ENCODE data around the gene SYNGR4. TPM values are rescaled to one million over a fixed set of nuclear protein-coding genes. Genes with fewer than 3 reads are reported as not detected.

Gene SYNGR4
- total RNA-seq, 4 donors from 2014 or later = not detected

DNA sequence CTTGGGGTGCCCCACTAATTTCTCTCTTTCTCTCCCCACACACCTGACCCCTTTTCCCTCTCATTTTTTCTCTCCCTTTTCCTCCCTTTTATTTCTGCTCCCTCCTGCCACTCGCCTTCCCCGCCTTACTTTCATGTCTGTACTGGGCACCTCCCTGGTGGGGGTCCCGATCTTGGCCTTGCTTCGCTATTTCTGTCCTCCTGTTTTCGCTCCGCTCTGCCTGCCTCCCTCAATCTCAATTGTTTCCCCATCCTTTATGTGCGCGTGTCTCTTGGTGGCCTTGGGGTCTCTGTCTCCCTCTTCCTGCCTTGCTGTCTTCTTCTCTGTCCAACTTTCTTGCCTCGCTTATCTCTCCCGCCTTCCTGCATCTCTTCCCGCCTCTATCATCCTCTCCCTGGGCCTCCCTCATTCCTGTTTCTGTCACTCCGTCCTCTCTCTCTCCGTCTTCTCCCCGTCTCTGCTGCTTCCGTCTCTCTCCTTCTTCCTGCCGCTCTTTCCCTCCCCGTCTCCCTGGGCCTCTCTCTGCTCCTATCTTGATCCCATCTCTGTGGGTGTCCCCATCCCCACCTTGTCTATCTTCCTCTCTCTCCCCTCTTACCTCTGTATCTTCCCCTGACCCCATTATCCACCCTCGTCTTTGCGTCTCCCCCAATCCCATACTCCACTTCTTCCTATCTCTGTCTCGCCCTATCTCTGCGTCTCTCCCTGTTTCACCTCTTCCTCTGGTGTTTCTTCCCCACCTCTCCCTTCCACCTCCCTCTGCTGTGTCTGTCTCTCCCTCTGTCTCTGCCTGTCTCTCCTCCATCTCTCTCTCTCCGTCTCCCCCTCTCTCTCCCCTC, 33.3 kb downstream of the SYNGR4 start:
- WGBS = 44% methylated on average over 22 of the region's 22 CpGs
- no peak for TF ChIP-seq POLR2AphosphoS5 (IDR thresholded peaks at IDR 0.05)
- TF ChIP-seq, protein P1, sequence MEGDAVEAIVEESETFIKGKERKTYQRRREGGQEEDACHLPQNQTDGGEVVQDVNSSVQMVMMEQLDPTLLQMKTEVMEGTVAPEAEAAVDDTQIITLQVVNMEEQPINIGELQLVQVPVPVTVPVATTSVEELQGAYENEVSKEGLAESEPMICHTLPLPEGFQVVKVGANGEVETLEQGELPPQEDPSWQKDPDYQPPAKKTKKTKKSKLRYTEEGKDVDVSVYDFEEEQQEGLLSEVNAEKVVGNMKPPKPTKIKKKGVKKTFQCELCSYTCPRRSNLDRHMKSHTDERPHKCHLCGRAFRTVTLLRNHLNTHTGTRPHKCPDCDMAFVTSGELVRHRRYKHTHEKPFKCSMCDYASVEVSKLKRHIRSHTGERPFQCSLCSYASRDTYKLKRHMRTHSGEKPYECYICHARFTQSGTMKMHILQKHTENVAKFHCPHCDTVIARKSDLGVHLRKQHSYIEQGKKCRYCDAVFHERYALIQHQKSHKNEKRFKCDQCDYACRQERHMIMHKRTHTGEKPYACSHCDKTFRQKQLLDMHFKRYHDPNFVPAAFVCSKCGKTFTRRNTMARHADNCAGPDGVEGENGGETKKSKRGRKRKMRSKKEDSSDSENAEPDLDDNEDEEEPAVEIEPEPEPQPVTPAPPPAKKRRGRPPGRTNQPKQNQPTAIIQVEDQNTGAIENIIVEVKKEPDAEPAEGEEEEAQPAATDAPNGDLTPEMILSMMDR (IDR thresholded peaks at IDR 0.05) = no peak
- TF ChIP-seq POLR2A (IDR thresholded peaks at IDR 0.05) = no peak
- TF ChIP-seq EP300 (IDR thresholded peaks at IDR 0.05) = no peak
- Histone ChIP-seq H3K4me1 (peaks cover 59% of the 10 kb centered on the region), H3K27ac (no peak overlapping the region), H3K4me3 (peak overlapping the region; percentile 55), H3K36me3 (no peaks in the 10 kb centered on the region), H3K9me3 (no peaks in the 10 kb centered on the region), H3K27me3 (peaks cover 48% of the 10 kb centered on the region)
- peak in 1 of 2 donors; percentile 71 for DNase-seq (ENCODE audit: low spot score in 2 of 2)

DNA sequence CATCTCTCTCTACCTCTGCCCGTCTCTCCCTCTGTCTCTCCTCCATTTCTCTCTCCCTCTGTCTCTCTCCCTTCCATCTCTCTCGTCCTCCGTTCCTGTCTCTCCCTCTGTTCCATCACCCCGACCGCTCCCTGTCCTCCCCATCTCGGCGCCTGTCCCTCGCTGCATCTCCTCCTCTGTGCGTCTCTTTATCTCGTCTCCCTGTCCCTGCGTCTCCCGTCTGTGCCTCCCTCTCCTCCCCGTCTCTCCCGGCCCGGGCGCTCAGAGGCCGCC, 33.9 kb downstream of the SYNGR4 start:
- Histone ChIP-seq H3K27me3 (peaks cover 46% of the 10 kb centered on the region), H3K9me3 (no peaks in the 10 kb centered on the region), H3K27ac (peak overlapping the region; percentile 50), H3K4me3 (peak overlapping the region; percentile 55), H3K36me3 (no peaks in the 10 kb centered on the region), H3K4me1 (peaks cover 59% of the 10 kb centered on the region)
- no peak for TF ChIP-seq POLR2AphosphoS5 (IDR thresholded peaks at IDR 0.05)
- WGBS = 4% methylated on average over 17 of the region's 17 CpGs
- peak in 1 of 2 donors; percentile 67 for DNase-seq (ENCODE audit: low spot score in 2 of 2)

DNA sequence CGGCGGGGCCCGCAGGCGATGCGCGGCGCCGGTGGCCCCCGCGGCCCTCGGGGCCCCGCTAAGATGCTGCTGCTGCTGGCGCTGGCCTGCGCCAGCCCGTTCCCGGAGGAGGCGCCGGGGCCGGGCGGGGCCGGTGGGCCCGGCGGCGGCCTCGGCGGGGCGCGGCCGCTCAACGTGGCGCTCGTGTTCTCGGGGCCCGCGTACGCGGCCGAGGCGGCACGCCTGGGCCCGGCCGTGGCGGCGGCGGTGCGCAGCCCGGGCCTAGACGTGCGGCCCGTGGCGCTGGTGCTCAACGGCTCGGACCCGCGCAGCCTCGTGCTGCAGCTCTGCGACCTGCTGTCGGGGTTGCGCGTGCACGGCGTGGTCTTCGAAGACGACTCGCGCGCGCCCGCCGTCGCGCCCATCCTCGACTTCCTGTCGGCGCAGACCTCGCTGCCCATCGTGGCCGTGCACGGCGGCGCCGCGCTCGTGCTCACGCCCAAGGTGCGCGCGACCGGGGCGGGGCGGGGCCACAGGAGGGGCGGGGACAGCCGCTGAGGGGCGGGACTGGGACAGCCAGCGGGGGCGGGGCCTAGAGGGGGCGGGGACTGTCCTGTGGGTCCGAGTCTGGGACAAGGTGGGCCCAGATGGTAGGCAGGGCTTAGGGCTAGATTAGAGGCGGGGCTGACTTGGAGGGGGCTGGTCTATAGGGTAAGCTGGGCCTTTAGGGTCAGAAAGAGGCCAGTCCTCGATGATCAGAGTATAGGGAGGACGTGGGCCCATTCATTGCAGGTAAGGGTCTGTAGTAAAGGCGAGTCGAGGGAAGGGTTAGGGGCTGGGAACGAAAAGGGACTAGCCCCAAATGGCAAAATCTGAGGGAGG, 34.4 kb downstream of the SYNGR4 start:
- H3K4me1 ChIP-seq = peaks cover 54% of the 10 kb centered on the region
- no peaks in the 10 kb centered on the region for H3K9me3 ChIP-seq
- 20% methylated on average over 25 of the region's 104 CpGs for WGBS
- DNase-seq (ENCODE audit: low spot score in 2 of 2) = peak; percentile 87 to 89
- peak overlapping the region; percentile 50 for H3K27ac ChIP-seq
- TF ChIP-seq, protein P1 (IDR thresholded peaks at IDR 0.05) = no peak
- TF ChIP-seq POLR2A (IDR thresholded peaks at IDR 0.05) (no peak), EP300 (IDR thresholded peaks at IDR 0.05) (no peak)
- H3K36me3 ChIP-seq = no peaks in the 10 kb centered on the region
- H3K4me3 ChIP-seq = peak overlapping the region; percentile 55
- H3K27me3 ChIP-seq = peaks cover 40% of the 10 kb centered on the region

DNA sequence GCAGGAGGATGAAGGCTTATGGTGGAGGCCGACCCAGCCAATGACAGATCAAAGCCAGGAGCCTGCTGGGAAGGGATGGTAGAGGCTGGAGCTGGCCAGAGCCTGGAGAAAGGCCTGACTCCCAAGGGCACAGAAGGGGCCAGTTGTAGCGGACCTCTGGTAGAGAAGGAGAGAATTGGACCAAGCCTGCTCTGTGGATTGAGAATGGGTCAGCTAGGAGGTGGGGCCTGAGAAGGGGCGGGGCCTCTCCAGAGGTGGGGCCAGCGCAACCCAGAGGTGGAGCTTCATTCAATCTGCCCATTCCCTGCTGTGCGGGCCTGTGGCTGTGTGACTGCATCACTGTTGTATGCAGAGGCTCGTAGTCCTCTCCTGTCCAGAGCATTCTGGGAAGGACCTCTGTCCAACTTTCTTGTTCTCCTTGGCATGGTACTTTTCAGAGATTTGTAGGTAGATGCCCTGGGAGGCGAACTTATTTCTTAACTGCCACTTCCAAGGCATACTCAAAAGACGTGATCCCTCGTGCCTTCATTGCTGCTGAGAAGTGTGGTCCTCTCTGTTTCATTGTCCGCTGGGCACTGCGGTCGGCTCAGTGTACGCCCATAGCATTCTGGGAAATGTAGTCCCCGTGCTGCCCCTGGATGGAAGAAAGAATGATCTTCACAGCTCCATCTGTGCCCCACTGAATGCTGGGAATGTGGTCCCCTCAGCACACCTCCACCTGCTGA, 36.0 kb downstream of the SYNGR4 start:
- peak in 1 of 2 donors; percentile 82 for DNase-seq (ENCODE audit: low spot score in 2 of 2)
- no peaks in the 10 kb centered on the region for H3K9me3 ChIP-seq
- TF ChIP-seq, protein P1 (IDR thresholded peaks at IDR 0.05) = no peak
- peaks cover 25% of the 10 kb centered on the region for H3K27me3 ChIP-seq
- no peaks in the 10 kb centered on the region for H3K36me3 ChIP-seq
- 48% methylated on average over 14 of the region's 14 CpGs for WGBS
- H3K4me3 ChIP-seq = no peak overlapping the region
- peaks cover 39% of the 10 kb centered on the region for H3K4me1 ChIP-seq
- H3K27ac ChIP-seq = no peak overlapping the region

DNA sequence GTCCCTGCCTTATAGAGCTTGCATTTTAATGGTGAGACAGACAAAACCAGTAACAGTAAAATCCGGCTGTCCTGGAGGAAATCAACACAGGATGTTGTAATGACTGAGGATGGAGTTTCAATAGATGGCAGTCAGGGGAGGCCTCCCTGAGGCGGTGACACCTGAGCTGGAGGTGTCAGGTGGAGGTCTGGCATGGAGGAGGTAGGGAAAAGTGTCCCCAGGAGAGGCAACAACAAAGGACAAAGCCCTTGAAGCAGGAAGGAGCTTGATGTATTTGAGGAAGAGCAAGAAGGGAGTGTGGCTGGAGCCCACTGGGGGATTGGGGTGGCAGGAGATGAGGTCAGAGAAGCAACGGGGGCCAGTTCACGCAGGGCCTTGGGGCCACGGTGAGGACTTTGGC, 37.1 kb downstream of the SYNGR4 start:
- TF ChIP-seq EP300 (IDR thresholded peaks at IDR 0.05) (no peak), POLR2AphosphoS5 (IDR thresholded peaks at IDR 0.05) (no peak), POLR2A (IDR thresholded peaks at IDR 0.05) (no peak)
- TF ChIP-seq, protein P1 (IDR thresholded peaks at IDR 0.05) = no peak
- peaks cover 27% of the 10 kb centered on the region for H3K4me1 ChIP-seq
- peaks cover 13% of the 10 kb centered on the region for H3K27me3 ChIP-seq
- DNase-seq (ENCODE audit: low spot score in 2 of 2) = no peak
- no peaks in the 10 kb centered on the region for H3K36me3 ChIP-seq
- no peak overlapping the region for H3K4me3 ChIP-seq
- 55% methylated on average over 5 of the region's 5 CpGs for WGBS
- H3K27ac ChIP-seq = no peak overlapping the region
- no peaks in the 10 kb centered on the region for H3K9me3 ChIP-seq
